ENCODE data around the gene PNPLA2. TPM values are rescaled to one million over a fixed set of nuclear protein-coding genes. Genes with fewer than 3 reads are reported as not detected.

Gene PNPLA2
- total RNA-seq, 1 donor from 2014 or later: 143 TPM

DNA sequence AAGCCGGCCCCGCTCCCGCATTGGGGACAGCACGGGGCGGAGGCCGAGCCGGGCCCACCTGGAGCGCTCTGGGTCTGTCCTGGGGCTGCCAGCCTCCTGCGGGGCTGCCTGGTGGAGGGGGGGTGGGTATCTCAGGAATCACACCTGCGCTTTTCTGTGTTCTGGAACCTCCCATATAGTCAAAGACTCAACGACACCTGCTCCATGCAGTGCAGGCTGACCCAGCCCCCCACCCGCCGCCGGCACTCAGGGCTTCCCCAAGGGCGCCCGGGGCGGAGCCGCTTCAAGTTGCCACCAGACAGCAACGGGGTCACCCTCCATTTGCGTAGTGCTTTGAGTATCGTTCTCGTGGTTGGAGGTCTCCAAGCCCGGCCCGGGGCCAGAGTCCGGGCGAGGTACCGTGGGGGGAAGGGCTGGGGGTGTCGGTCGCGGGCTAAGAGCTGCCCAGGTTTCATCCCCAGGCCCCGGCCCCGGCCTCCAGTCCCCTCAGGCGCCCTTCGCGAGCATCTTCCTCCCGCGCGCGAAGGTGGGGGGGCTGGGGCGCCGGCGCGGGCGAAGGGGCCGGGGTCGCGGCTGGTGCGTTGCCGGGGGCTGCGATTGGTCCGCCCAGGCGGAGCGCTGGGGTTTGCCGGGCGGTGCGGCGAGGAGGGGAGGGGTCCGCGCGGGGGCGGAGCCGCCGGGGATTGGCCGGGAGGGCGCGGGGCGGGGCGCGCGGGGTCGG lies 30.6 kb downstream of the PNPLA2 start:
- intact Hi-C loops (cut with DNase I): no loop called here
- no peak for DNase-seq
- peak overlapping the region; percentile 44 for H3K4me3 ChIP-seq
- no peak for ATAC-seq
- no peaks in the 10 kb centered on the region for H3K9me3 ChIP-seq
- no peaks in the 10 kb centered on the region for H3K36me3 ChIP-seq
- H3K4me1 ChIP-seq: peaks cover 43% of the 10 kb centered on the region
- no peak overlapping the region for H3K27ac ChIP-seq
- TF ChIP-seq, protein P1, sequence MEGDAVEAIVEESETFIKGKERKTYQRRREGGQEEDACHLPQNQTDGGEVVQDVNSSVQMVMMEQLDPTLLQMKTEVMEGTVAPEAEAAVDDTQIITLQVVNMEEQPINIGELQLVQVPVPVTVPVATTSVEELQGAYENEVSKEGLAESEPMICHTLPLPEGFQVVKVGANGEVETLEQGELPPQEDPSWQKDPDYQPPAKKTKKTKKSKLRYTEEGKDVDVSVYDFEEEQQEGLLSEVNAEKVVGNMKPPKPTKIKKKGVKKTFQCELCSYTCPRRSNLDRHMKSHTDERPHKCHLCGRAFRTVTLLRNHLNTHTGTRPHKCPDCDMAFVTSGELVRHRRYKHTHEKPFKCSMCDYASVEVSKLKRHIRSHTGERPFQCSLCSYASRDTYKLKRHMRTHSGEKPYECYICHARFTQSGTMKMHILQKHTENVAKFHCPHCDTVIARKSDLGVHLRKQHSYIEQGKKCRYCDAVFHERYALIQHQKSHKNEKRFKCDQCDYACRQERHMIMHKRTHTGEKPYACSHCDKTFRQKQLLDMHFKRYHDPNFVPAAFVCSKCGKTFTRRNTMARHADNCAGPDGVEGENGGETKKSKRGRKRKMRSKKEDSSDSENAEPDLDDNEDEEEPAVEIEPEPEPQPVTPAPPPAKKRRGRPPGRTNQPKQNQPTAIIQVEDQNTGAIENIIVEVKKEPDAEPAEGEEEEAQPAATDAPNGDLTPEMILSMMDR (IDR thresholded peaks at IDR 0.05): no peak
- no peaks in the 10 kb centered on the region for H3K27me3 ChIP-seq

DNA sequence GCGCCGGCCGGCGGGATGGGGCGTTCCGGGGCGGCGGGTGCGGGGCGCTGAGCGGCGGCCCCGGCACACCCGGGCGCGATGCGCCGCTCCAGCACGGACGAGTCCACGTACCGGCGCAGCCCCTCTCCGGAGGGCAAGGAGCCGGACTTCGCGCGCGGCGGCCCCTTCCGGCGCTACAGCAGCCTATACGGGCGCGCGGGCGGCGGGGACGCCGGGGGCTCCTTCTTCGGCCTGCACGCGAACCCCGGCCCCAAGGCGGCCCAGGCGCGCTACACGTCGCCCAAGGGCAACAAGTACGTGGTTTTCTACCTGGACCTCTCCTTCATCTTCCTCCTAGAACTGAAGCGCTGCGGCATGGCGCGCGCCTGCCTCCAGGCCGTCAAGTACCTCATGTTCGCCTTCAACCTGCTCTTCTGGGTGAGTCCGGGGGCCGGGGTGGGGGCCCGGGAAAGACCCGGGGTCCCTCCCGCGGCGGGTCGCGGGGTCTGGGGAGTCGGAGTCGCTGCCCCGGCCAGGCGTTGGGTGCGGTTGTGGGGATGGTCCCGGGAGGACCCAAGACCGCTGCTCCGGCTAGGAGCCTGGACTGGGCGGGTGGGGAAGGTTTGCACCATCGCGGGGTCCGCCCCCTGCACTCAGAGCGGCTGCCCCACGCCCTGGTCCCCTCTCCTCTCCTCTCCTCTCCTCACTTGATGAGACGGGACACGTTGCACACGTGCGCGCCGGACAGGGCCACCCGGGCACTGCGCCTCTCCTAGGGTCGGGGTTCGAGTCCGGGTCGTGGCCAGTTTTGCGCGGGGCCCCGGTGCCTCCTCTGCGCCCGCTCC lies 31.4 kb downstream of the PNPLA2 start:
- intact Hi-C loops (cut with DNase I): no loop called here
- no peak for ATAC-seq
- peak overlapping the region; percentile 23 for H3K4me3 ChIP-seq

DNA sequence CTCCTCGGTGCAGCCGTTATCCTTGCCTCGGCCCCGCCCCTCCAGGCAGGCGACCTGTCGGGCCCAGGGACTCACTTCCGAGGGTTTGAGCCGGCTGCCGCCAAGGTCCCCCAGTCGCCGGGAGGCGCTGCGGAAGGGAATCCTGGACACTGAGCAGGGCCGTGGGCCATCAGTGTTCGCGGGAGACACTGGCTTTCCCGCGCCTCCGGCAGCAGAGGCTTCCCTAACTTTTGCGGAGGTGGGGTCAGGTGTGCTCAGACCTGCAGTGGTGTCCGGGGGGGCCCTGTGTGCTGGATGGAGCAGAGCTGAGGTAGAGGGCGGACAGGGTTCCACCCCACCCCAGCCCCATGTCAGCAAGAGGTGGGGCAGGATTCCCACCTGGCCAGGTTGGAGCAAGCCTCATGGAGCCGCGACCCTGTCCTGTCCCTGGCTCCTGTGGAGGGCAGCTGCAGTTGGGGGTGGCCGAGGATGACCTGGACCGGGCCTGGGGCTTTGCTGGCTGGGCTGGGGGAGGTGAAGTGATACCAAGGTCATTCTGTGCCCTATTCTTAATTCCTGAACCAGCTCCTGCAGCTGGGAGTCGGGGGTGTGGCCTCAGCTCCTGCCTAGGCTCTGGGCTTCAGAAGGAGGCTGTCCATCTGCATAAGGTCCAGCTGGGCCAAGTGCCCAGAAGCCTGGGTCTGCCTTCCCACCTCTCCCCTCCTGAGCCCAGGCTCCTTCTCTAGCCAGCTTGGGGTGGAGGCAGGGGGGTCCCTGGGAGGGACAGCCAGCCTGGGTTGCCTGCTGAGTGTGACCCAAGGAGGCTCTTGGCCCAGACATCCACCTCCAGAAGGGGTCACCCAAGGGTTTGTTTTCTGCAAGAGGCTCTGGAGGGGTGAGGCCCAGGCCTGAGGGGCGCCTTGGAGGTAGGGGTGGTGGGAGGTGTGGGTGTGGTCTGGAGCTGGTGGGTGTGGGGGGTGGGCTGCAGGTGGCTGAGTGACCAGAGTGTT lies 32.4 kb downstream of the PNPLA2 start:
- H3K27ac ChIP-seq: no peak overlapping the region
- DNase-seq: no peak
- TF ChIP-seq, protein P1 (IDR thresholded peaks at IDR 0.05): no peak

More for the DNA sequence above, 31.4 kb downstream of the PNPLA2 start:
- TF ChIP-seq, protein P1 (IDR thresholded peaks at IDR 0.05): no peak
- Histone ChIP-seq H3K27ac (no peak overlapping the region), H3K9me3 (no peaks in the 10 kb centered on the region), H3K4me1 (peaks cover 39% of the 10 kb centered on the region), H3K36me3 (no peaks in the 10 kb centered on the region), H3K27me3 (no peaks in the 10 kb centered on the region)
- DNase-seq: no peak

DNA sequence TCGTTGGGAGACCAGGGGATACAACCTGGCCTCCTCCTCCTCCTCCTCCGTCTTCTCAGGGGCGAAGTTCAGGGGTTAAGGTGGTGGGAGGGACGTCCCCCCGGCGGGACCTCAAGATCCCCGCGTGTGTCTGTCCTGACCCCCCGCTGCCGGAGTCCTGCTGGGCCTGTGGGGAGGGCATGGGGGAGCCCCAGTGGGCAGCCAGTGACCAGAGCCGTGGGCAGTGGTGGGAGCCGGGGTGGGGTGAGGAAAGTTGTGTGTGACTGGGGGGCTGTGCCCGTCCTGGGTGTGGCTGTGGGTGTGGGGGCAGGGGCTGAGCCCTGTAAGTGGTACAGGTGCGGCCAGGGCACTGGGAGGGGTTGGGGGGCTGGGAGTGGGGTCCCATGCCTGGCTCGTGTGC lies 34.0 kb downstream of the PNPLA2 start:
- intact Hi-C loops (cut with DNase I): no loop called here
- no peaks in the 10 kb centered on the region for H3K36me3 ChIP-seq
- TF ChIP-seq, protein P1 (IDR thresholded peaks at IDR 0.05): no peak
- peaks cover 22% of the 10 kb centered on the region for H3K4me1 ChIP-seq
- no peak overlapping the region for H3K4me3 ChIP-seq
- ATAC-seq: no peak
- H3K27ac ChIP-seq: no peak overlapping the region
- no peaks in the 10 kb centered on the region for H3K27me3 ChIP-seq
- no peaks in the 10 kb centered on the region for H3K9me3 ChIP-seq
- no peak for DNase-seq

More for the DNA sequence above, 32.4 kb downstream of the PNPLA2 start:
- ATAC-seq: no peak
- Histone ChIP-seq H3K4me3 (no peak overlapping the region), H3K9me3 (no peaks in the 10 kb centered on the region), H3K36me3 (no peaks in the 10 kb centered on the region), H3K27me3 (no peaks in the 10 kb centered on the region), H3K4me1 (peaks cover 30% of the 10 kb centered on the region)
- intact Hi-C loops (cut with DNase I): no loop called here

Measured in upper lobe of right lung (tissue), 1 donor.